ENCODE measurements around the gene HDDC3.

GRCh38 chr15:90911906-90912769 lies 20.2 kb downstream of the HDDC3 start:
- TF ChIP-seq, protein P1, sequence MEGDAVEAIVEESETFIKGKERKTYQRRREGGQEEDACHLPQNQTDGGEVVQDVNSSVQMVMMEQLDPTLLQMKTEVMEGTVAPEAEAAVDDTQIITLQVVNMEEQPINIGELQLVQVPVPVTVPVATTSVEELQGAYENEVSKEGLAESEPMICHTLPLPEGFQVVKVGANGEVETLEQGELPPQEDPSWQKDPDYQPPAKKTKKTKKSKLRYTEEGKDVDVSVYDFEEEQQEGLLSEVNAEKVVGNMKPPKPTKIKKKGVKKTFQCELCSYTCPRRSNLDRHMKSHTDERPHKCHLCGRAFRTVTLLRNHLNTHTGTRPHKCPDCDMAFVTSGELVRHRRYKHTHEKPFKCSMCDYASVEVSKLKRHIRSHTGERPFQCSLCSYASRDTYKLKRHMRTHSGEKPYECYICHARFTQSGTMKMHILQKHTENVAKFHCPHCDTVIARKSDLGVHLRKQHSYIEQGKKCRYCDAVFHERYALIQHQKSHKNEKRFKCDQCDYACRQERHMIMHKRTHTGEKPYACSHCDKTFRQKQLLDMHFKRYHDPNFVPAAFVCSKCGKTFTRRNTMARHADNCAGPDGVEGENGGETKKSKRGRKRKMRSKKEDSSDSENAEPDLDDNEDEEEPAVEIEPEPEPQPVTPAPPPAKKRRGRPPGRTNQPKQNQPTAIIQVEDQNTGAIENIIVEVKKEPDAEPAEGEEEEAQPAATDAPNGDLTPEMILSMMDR (IDR thresholded peaks at IDR 0.05) = no peak
- no peak for TF ChIP-seq POLR2A (IDR thresholded peaks at IDR 0.05)

All from testis (tissue), 2 donors.